Hepatocyte (in vitro differentiated cells): ENCODE data around the gene MEIKIN.

Source experiments
- EZH2 ChIP-seq: fragments of 200-600 bp; sonication (generic); IDR thresholded peaks from 2 replicates; pipeline ENCODE4 v1.6.1; 2016; ENCODE audit warnings: antibody characterized with exemption, mild to moderate bottlenecking, borderline replicate concordance
- EZH2phosphoT487 ChIP-seq: fragments of 200-600 bp; sonication (generic); IDR thresholded peaks from one replicate; pipeline ENCODE4 v1.6.1; 2018; ENCODE audit warnings: antibody characterized with exemption, mild to moderate bottlenecking, low read depth, moderate library complexity; ENCODE audit not compliant: unreplicated experiment, severe bottlenecking
- TF ChIP-seq, protein P1 (sequence below): fragments of 200-600 bp; sonication (generic); IDR thresholded peaks from 2 replicates; pipeline ENCODE4 v1.5.1; 2016; ENCODE audit warnings: antibody characterized with exemption, mild to moderate bottlenecking; ENCODE audit not compliant: poor library complexity

GRCh38 chr5:131994533-131995226 is 49.2 kb upstream of the MEIKIN start:
- TF ChIP-seq, protein P1, sequence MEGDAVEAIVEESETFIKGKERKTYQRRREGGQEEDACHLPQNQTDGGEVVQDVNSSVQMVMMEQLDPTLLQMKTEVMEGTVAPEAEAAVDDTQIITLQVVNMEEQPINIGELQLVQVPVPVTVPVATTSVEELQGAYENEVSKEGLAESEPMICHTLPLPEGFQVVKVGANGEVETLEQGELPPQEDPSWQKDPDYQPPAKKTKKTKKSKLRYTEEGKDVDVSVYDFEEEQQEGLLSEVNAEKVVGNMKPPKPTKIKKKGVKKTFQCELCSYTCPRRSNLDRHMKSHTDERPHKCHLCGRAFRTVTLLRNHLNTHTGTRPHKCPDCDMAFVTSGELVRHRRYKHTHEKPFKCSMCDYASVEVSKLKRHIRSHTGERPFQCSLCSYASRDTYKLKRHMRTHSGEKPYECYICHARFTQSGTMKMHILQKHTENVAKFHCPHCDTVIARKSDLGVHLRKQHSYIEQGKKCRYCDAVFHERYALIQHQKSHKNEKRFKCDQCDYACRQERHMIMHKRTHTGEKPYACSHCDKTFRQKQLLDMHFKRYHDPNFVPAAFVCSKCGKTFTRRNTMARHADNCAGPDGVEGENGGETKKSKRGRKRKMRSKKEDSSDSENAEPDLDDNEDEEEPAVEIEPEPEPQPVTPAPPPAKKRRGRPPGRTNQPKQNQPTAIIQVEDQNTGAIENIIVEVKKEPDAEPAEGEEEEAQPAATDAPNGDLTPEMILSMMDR: no peak
- TF ChIP-seq EZH2 (no peak), EZH2phosphoT487 (no peak)
